BJ (cell line): Measurements from ENCODE around the gene TLR8. TPM values are rescaled to one million over a fixed set of nuclear protein-coding genes. Genes with fewer than 3 reads are reported as not detected.

Experiments
- CTCF ChIA-PET: fragments of 350-600 bp; formaldehyde crosslinking; extraction: SDS; loops from one replicate; lab custom pipeline; 2021; ENCODE audit warnings: antibody characterized with exemption, inconsistent platforms; lab: Yijun Ruan, JAX
- POLR2A ChIA-PET: fragments of 300-600 bp; sonication (Branson Sonifier 250); formaldehyde crosslinking; extraction: SDS; loops from one replicate; lab custom pipeline; 2021; ENCODE audit warnings: antibody characterized with exemption; lab: Charles Lee
- DNase-seq: peaks from one replicate; pipeline ENCODE4 v3.0.0-alpha.2; 2011; ENCODE audit warnings: low read depth
- H3K27me3 ChIP-seq: 2 replicates; pipeline ENCODE4 v1.6.0; 2011; ENCODE audit warnings: low read length; ENCODE audit not compliant: control insufficient read depth, insufficient read depth
- H3K36me3 ChIP-seq: 2 replicates; pipeline ENCODE4 v1.5.1; 2011; ENCODE audit warnings: low read length; ENCODE audit not compliant: control insufficient read depth, insufficient read depth
- H3K4me3 ChIP-seq: 2 replicates; pipeline ENCODE4 v1.5.1; 2011; ENCODE audit warnings: low read depth, mild to moderate bottlenecking, control low read depth, low read length
- CTCF ChIP-seq: IDR thresholded peaks from 2 replicates; pipeline ENCODE4 v1.5.1; 2011; ENCODE audit warnings: low read depth, mild to moderate bottlenecking, control low read depth, inconsistent platforms, low read length, moderate library complexity; ENCODE audit not compliant: insufficient read depth
- polyA plus RNA-seq: library from polyadenylated mRNA; depleted of rRNA; stranded (reverse); fragments of >200 nt; gene quantifications from 2 replicates; pipeline ENCODE4 v1.2.3, GENCODE V29; 2011

Gene TLR8
- polyA plus RNA-seq, 1 experiment: not detected

- no peak for TF ChIP-seq CTCF
- H3K36me3 ChIP-seq: no peaks in the 10 kb centered on the region
- H3K27me3 ChIP-seq: no peaks in the 10 kb centered on the region
- H3K4me3 ChIP-seq: no peak overlapping the region
- POLR2A ChIA-PET: no interaction called here
- no peak for DNase-seq
- CTCF ChIA-PET: no interaction called here
Observed at GRCh38 chrX:12891171-12891570, 15.2 kb upstream of the TLR8 start.

- Histone ChIP-seq H3K4me3 (no peak overlapping the region), H3K36me3 (no peaks in the 10 kb centered on the region), H3K27me3 (no peaks in the 10 kb centered on the region)
- no peak for TF ChIP-seq CTCF
- ChIA-PET POLR2A (no interaction called here), CTCF (no interaction called here)
- no peak for DNase-seq
Observed at GRCh38 chrX:12891915-12892506, 14.4 kb upstream of the TLR8 start.

GRCh38 chrX:12892716-12893115 lies 13.7 kb upstream of the TLR8 start:
- Histone ChIP-seq H3K4me3 (no peak overlapping the region), H3K27me3 (no peaks in the 10 kb centered on the region), H3K36me3 (no peaks in the 10 kb centered on the region)
- no peak for TF ChIP-seq CTCF
- POLR2A ChIA-PET: no interaction called here
- CTCF ChIA-PET: interaction anchor here (1.6 kb wide), 1 partner anchor 74 kb away, joined by 3 read pairs; no protein-coding TSS in a partner anchor
- DNase-seq: no peak

- no peak for DNase-seq
- no peak overlapping the region for H3K4me3 ChIP-seq
- peak; percentile 63 for TF ChIP-seq CTCF
- CTCF ChIA-PET: interaction anchor here (1.6 kb wide), 1 partner anchor 76 kb away, joined by 3 read pairs; no protein-coding TSS in a partner anchor
- no peaks in the 10 kb centered on the region for H3K36me3 ChIP-seq
- POLR2A ChIA-PET: no interaction called here
- H3K27me3 ChIP-seq: no peaks in the 10 kb centered on the region
Observed at GRCh38 chrX:12894074-12895030, 12.1 kb upstream of the TLR8 start.

GRCh38 chrX:12895866-12896265 lies 10.6 kb upstream of the TLR8 start:
- ChIA-PET POLR2A (no interaction called here), CTCF (no interaction called here)
- DNase-seq: no peak
- H3K27me3 ChIP-seq: no peaks in the 10 kb centered on the region
- no peak overlapping the region for H3K4me3 ChIP-seq
- no peaks in the 10 kb centered on the region for H3K36me3 ChIP-seq
- no peak for TF ChIP-seq CTCF
